Brain microvascular endothelial cell (primary cell): ENCODE results near the gene CDC73.
"Not testable (repeated sequence)": the region's sequence is repeated elsewhere in the genome, so short reads cannot be mapped to it uniquely, and the experiment has no call there.

Experiments
- DNase-seq: peaks from one replicate; pipeline ENCODE4 v3.0.0-alpha.2; 2020
- H3K27ac ChIP-seq: fragments of 250-450 bp; sonication (Bioruptor Pico); 2 replicates; pipeline ENCODE4 v1.5.1; 2020; ENCODE audit warnings: mild to moderate bottlenecking, moderate library complexity
- H3K27me3 ChIP-seq: fragments of 250-450 bp; sonication (Bioruptor Pico); replicated peaks from 2 replicates; pipeline ENCODE4 v1.5.1; 2020; ENCODE audit warnings: mild to moderate bottlenecking
- H3K36me3 ChIP-seq: fragments of 250-450 bp; sonication (Bioruptor Pico); replicated peaks from 2 replicates; pipeline ENCODE4 v1.5.1; 2020; ENCODE audit warnings: mild to moderate bottlenecking
- H3K4me3 ChIP-seq: 2 replicates; pipeline ENCODE4 v1.5.1; 2011; ENCODE audit warnings: low read depth, mild to moderate bottlenecking, control low read depth, low read length, moderate library complexity
- in situ Hi-C: cut with HindIII; loops from 2 replicates; pipeline ENCODE4 v1.10.0; 2017; ENCODE audit warnings: low sequenced_read_pairs, low pct_ligation_motif_present
- TF ChIP-seq, protein P1 (sequence below): IDR thresholded peaks from 2 replicates; pipeline ENCODE4 v1.5.1; 2011; ENCODE audit warnings: low read depth, mild to moderate bottlenecking, moderate library complexity, low read length, control low read depth, inconsistent platforms; ENCODE audit errors: missing control alignments

The CDC73 gene

GRCh38 chr1:193262661-193263060 lies 140.8 kb downstream of the CDC73 start:
- TF ChIP-seq, protein P1, sequence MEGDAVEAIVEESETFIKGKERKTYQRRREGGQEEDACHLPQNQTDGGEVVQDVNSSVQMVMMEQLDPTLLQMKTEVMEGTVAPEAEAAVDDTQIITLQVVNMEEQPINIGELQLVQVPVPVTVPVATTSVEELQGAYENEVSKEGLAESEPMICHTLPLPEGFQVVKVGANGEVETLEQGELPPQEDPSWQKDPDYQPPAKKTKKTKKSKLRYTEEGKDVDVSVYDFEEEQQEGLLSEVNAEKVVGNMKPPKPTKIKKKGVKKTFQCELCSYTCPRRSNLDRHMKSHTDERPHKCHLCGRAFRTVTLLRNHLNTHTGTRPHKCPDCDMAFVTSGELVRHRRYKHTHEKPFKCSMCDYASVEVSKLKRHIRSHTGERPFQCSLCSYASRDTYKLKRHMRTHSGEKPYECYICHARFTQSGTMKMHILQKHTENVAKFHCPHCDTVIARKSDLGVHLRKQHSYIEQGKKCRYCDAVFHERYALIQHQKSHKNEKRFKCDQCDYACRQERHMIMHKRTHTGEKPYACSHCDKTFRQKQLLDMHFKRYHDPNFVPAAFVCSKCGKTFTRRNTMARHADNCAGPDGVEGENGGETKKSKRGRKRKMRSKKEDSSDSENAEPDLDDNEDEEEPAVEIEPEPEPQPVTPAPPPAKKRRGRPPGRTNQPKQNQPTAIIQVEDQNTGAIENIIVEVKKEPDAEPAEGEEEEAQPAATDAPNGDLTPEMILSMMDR = no peak
- Histone ChIP-seq H3K4me3 (no peak overlapping the region), H3K27ac (no peak overlapping the region), H3K36me3 (peaks cover 4% of the 10 kb centered on the region), H3K27me3 (no peaks in the 10 kb centered on the region)
- in situ Hi-C loops = no loop called here
- no peak for DNase-seq

DNA sequence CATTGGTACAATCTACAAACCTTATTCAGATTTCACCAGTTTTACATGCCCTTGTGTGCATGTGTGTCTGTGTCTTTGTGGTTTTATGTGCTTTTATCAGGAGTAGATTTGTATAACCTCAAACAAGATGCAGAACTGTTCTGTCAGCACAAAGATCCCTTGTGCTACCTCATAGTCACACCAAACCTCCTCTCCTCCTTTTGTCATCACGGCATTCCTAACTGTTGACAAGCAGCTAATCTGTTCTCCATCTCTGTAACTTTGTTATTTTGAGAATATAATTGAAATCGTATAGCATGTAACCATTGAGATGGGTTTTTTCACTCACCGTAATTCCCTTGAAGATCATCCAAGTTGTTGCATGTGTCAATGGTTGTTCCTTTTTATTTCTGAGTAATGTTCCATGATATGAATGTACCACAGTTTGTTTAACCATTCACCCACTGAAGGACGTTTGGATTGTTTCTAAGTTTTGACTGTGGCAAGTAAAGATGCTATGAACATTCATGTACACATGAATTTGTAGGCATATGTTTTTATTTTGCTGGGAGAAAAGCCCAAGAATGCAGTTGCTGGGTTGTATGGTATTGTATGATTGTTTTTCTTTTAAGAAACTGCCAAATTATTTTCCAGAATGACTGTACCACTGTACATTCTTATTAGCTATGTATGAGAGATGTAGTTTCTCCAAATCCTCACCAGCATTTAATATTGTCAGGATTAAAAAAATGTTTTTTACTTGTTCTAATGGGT lies 142.7 kb downstream of the CDC73 start:
- in situ Hi-C loops = no loop called here
- Histone ChIP-seq H3K36me3 (peaks cover 4% of the 10 kb centered on the region), H3K27ac (no peak overlapping the region), H3K4me3 (no peak overlapping the region), H3K27me3 (no peaks in the 10 kb centered on the region)
- DNase-seq = peak; percentile 59
- TF ChIP-seq, protein P1 = no peak

- Histone ChIP-seq H3K27ac (no peak overlapping the region), H3K27me3 (no peaks in the 10 kb centered on the region), H3K4me3 (no peak overlapping the region), H3K36me3 (peaks cover 4% of the 10 kb centered on the region)
- TF ChIP-seq, protein P1 = no peak
- no peak for DNase-seq
- in situ Hi-C loops = no loop called here
These were observed 143.9 kb downstream of the CDC73 start for GRCh38 chr1:193265716-193266115.

DNA sequence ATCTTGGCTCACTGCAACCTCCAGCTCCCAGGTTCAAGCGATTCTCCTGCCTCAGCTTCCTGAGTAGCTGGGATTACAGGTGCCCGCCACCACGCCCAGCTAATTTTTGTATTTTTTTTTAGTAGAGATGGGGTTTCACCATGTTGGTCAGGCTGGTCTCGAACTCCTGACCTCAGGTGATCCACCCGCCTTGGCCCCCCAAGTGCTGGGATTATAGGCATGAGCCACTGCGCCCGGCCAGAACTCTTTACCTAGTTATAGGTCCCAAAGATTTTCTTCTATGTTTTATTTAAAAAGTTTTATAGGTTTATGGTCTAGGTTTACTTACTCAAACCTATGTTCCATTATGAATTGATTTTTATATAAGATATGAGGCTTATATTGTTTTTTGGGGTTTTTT lies 145.0 kb downstream of the CDC73 start:
- H3K27ac ChIP-seq, DNase-seq, H3K4me3 ChIP-seq, H3K27me3 ChIP-seq, in situ Hi-C loops, H3K36me3 ChIP-seq: not testable (repeated sequence)

DNA sequence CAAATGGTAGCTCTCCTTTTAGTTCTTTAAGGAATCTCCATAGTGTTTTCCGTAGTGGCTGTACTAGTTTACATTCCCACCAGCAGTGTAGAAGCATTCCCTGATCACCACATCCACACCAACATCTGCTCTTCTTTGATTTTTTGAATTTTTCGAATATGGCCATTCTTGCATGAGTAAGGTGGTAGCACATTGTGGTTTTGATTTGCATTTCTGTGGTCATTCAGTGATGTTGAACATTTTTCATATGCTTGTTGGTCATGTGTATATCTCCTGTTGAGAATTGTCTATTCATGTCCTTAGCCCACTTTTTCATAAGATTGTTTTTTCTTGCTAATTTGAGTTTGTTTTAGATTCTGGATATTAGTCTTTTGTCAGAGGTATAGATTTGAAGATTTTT lies 149.2 kb downstream of the CDC73 start:
- Histone ChIP-seq H3K27ac (peak overlapping the region; percentile 35), H3K4me3 (no peak overlapping the region), H3K27me3 (no peaks in the 10 kb centered on the region), H3K36me3 (no peaks in the 10 kb centered on the region)
- DNase-seq = peak; percentile 81
- TF ChIP-seq, protein P1 = peak; percentile 10
- in situ Hi-C loops = no loop called here

DNA sequence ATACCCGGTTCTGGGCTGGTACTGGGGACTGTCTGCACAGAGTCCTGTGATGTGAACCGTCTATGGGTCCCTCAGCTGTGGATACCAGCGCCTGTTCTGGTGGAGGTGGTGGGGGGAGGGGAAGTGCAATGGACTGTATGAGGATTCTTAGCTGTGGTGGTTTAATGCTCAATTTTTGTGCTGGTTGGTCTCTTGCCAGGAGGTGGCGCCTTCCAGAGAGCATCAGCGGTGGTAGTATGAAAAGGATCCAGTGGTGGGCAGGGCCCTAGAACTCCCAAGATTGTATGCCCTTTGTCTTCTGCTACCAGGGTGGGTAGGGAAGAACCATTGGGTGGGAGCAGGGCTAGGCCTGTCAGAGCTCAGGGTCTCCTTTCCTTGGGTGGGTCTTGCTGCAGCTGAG lies 153.9 kb downstream of the CDC73 start:
- in situ Hi-C loops = no loop called here
- Histone ChIP-seq H3K4me3 (no peak overlapping the region), H3K27me3 (no peaks in the 10 kb centered on the region), H3K27ac (no peak overlapping the region), H3K36me3 (no peaks in the 10 kb centered on the region)
- DNase-seq = no peak
- TF ChIP-seq, protein P1 = peak; percentile 16
